SK-N-MC (cell line): Measurements from ENCODE around the gene PLIN3.
"Not testable (repeated sequence)": the region's sequence is repeated elsewhere in the genome, so short reads cannot be mapped to it uniquely, and the experiment has no call there.

ENCODE experiments used
- DNase-seq: peaks from one replicate; pipeline ENCODE4 v3.0.0-alpha.2; 2011; ENCODE audit warnings: low read depth, low spot score
- H3K27ac ChIP-seq: fragments of 200-600 bp; sonication (generic); 2 replicates; pipeline ENCODE4 v1.5.1; 2016; ENCODE audit warnings: mixed run types
- H3K36me3 ChIP-seq: fragments of 200-600 bp; sonication (generic); 2 replicates; pipeline ENCODE4 v1.6.1; 2017; ENCODE audit warnings: antibody characterized with exemption, low read length, mixed read lengths; ENCODE audit not compliant: insufficient read depth
- H3K4me3 ChIP-seq: fragments of 200-600 bp; sonication (generic); 2 replicates; pipeline ENCODE4 v1.5.1; 2016
- H3K9ac ChIP-seq: fragments of 200-600 bp; sonication (generic); 2 replicates; pipeline ENCODE4 v1.8.0; 2017; ENCODE audit warnings: mixed run types, mixed read lengths; ENCODE audit not compliant: insufficient read length
- H3K9me3 ChIP-seq: fragments of 200-600 bp; sonication (generic); 2 replicates; pipeline ENCODE4 v1.6.1; 2017; ENCODE audit warnings: low read depth, mild to moderate bottlenecking, antibody characterized with exemption, low read length, moderate library complexity, mixed read lengths
- EZH2 ChIP-seq: fragments of 200-600 bp; sonication (generic); IDR thresholded peaks from one replicate; pipeline ENCODE4 v1.6.1; 2017; ENCODE audit warnings: antibody characterized with exemption
- FOXP2 ChIP-seq: optimal IDR thresholded peaks from 2 replicates; pipeline ENCODE3; 2011; ENCODE audit warnings: mild to moderate bottlenecking, moderate library complexity; ENCODE audit not compliant: insufficient read depth; ENCODE audit errors: extremely low read length, control extremely low read depth
- POLR2AphosphoS5 ChIP-seq: IDR thresholded peaks from 2 replicates; pipeline ENCODE4 v1.6.1; 2012; ENCODE audit warnings: mild to moderate bottlenecking, low read depth, low read length, borderline replicate concordance

The PLIN3 gene

DNA sequence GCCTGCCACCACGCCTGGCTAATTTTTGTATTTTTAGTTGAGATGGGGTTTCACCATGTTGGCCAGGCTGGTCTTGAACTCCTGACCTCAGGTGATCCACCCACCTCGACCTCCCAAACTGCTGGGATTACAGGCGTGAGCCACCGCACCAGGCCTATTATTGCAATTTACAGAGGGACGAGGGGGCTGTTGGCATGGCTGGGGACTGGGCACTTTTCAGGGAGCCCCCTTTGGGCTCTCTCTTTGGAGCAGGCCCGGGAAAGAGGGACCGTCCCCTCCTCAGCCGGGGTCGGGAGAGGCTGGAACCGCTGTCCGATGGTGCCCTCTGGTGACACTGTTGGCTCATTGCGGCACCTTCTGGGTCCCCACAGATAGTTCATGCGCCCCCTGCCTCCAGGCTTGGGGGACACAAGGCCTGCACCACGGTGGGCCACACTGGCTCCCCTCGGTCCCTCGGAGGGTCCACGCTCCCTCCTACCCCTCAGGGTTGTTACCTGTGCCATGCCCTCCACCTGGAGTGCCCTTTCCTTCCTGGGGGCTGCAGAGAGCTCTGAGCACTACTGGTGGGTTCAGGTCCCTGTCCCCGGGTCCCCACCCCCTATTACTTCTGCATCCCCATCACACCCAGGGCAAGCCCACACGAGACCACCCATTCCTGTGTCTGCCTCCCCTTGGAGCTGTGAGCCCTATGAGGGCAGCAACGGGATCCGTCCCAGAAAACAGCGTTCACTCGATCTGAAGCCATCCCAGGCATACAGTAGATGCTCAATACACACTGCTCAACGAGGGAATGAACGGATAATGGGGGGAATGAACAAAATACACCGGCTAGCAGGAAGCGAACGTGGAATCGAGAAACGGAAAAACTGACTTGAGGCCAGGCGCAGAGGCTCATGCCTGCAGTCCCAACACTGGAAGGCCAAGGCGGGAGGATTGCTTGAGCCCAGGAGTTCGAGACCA lies 63.5 kb downstream of the PLIN3 start:
- TF ChIP-seq EZH2 (no peak), POLR2AphosphoS5 (no peak)
- no peak for DNase-seq
- no peak overlapping the region for H3K27ac ChIP-seq
- no peak overlapping the region for H3K4me3 ChIP-seq
- H3K9ac ChIP-seq: no peak overlapping the region
- no peaks in the 10 kb centered on the region for H3K9me3 ChIP-seq
- H3K36me3 ChIP-seq: no peaks in the 10 kb centered on the region

- H3K36me3 ChIP-seq: no peaks in the 10 kb centered on the region
- DNase-seq: no peak
- TF ChIP-seq POLR2AphosphoS5 (no peak), EZH2 (no peak), FOXP2 (no peak)
- H3K9me3 ChIP-seq: no peaks in the 10 kb centered on the region
- no peak overlapping the region for H3K9ac ChIP-seq
- H3K4me3 ChIP-seq: no peak overlapping the region
- H3K27ac ChIP-seq: no peak overlapping the region
These were observed 64.8 kb downstream of the PLIN3 start for GRCh38 chr19:4802711-4803110.

- no peak for TF ChIP-seq POLR2AphosphoS5
- no peak overlapping the region for H3K9ac ChIP-seq
- H3K36me3 ChIP-seq: peaks cover 3% of the 10 kb centered on the region; the same call in 1 of the 2 replicates
- H3K27ac ChIP-seq: no peak overlapping the region
- no peaks in the 10 kb centered on the region for H3K9me3 ChIP-seq
- no peak for DNase-seq
- no peak overlapping the region for H3K4me3 ChIP-seq
These were observed 66.3 kb downstream of the PLIN3 start for GRCh38 chr19:4801085-4801619.

GRCh38 chr19:4800591-4801081 lies 66.8 kb downstream of the PLIN3 start:
- Histone ChIP-seq H3K9me3 (no peaks in the 10 kb centered on the region), H3K27ac (no peak overlapping the region), H3K36me3 (peaks cover 3% of the 10 kb centered on the region; the same call in 1 of the 2 replicates), H3K9ac (no peak overlapping the region), H3K4me3 (no peak overlapping the region)
- TF ChIP-seq FOXP2 (no peak), POLR2AphosphoS5 (no peak), EZH2 (no peak)
- no peak for DNase-seq

GRCh38 chr19:4795400-4795799 lies 72.1 kb downstream of the PLIN3 start:
- H3K36me3 ChIP-seq: peaks cover 25% of the 10 kb centered on the region; the same call in 1 of the 2 replicates
- H3K4me3 ChIP-seq: no peak overlapping the region
- no peak overlapping the region for H3K27ac ChIP-seq
- no peaks in the 10 kb centered on the region for H3K9me3 ChIP-seq
- DNase-seq: no peak
- H3K9ac ChIP-seq: no peak overlapping the region
- TF ChIP-seq EZH2: no peak
- TF ChIP-seq FOXP2: no peak
- TF ChIP-seq POLR2AphosphoS5: no peak

GRCh38 chr19:4794971-4795370 lies 72.5 kb downstream of the PLIN3 start:
- H3K9me3 ChIP-seq: no peaks in the 10 kb centered on the region
- peaks cover 25% of the 10 kb centered on the region; the same call in 1 of the 2 replicates for H3K36me3 ChIP-seq
- TF ChIP-seq FOXP2 (no peak), POLR2AphosphoS5 (no peak), EZH2 (no peak)
- no peak for DNase-seq
- H3K27ac ChIP-seq: no peak overlapping the region
- no peak overlapping the region for H3K9ac ChIP-seq
- H3K4me3 ChIP-seq: no peak overlapping the region

- not testable (repeated sequence) for H3K9me3 ChIP-seq, DNase-seq, H3K9ac ChIP-seq, H3K27ac ChIP-seq, H3K4me3 ChIP-seq
- H3K36me3 ChIP-seq: peaks cover 25% of the 10 kb centered on the region; the same call in 1 of the 2 replicates
These were observed 74.2 kb downstream of the PLIN3 start for GRCh38 chr19:4793278-4793677.

GRCh38 chr19:4792866-4793195 lies 74.6 kb downstream of the PLIN3 start:
- Histone ChIP-seq H3K36me3 (peaks cover 25% of the 10 kb centered on the region; the same call in 1 of the 2 replicates), H3K4me3 (peak overlapping the region; percentile 95)
- H3K9ac ChIP-seq, DNase-seq, H3K27ac ChIP-seq, H3K9me3 ChIP-seq: not testable (repeated sequence)

DNA sequence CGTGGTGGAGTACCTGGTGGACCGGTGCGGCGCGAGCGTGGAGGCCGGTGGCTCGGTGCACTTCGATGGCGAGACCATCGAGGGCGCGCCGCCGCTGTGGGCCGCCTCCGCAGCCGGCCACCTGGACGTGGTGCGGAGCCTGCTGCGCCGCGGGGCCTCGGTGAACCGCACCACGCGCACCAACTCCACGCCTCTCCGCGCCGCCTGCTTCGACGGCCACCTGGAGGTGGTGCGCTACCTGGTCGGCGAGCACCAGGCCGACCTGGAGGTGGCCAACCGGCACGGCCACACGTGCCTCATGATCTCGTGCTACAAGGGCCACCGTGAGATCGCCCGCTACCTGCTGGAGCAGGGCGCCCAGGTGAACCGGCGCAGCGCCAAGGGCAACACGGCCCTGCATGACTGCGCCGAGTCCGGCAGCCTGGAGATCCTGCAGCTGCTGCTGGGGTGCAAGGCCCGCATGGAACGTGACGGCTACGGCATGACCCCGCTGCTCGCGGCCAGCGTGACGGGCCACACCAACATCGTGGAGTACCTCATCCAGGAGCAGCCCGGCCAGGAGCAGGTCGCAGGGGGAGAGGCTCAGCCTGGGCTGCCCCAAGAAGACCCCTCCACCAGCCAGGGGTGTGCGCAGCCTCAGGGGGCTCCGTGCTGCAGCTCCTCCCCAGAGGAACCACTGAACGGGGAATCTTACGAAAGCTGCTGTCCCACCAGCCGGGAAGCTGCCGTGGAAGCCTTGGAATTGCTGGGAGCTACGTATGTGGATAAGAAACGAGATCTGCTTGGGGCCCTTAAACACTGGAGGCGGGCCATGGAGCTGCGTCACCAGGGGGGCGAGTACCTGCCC lies 75.2 kb downstream of the PLIN3 start:
- peak overlapping the region; percentile 83 for H3K27ac ChIP-seq
- H3K9ac ChIP-seq: peak overlapping the region; percentile 96
- H3K36me3 ChIP-seq: peaks cover 25% of the 10 kb centered on the region; the same call in 1 of the 2 replicates
- DNase-seq, H3K9me3 ChIP-seq: not testable (repeated sequence)
- H3K4me3 ChIP-seq: peak overlapping the region; percentile 95
